OCI-LY3 (cell line): ENCODE data around the gene CELF2.

Experiments used
- H2AFZ ChIP-seq: fragments of 200-600, 300-600 bp; shearing (Covaris generic); 2 replicates; pipeline ENCODE4 v1.6.0; 2014; ENCODE audit warnings: antibody characterized with exemption, low read depth, low read length
- H3K27ac ChIP-seq: fragments of 200-600, 300-600 bp; sonication (generic); 2 replicates; pipeline ENCODE4 v1.5.1; 2014; ENCODE audit warnings: mild to moderate bottlenecking, low read length, moderate library complexity, mixed read lengths
- H3K27me3 ChIP-seq: fragments of 200-600, 300-600 bp; sonication (generic); 2 replicates; pipeline ENCODE4 v1.6.1; 2014; ENCODE audit warnings: low read depth, low read length, mixed read lengths
- H3K36me3 ChIP-seq: fragments of 200-600, 300-600 bp; sonication (generic); replicated peaks from 2 replicates; pipeline ENCODE3; 2014; ENCODE audit warnings: low read depth, low read length, mixed read lengths
- H3K4me1 ChIP-seq: fragments of 300-600, 200-600 bp; sonication (generic); 2 replicates; pipeline ENCODE4 v1.6.1; 2014; ENCODE audit warnings: low read length, mixed read lengths
- H3K4me2 ChIP-seq: fragments of 200-600, 300-600 bp; sonication (generic); 2 replicates; pipeline ENCODE4 v1.6.1; 2014; ENCODE audit warnings: low read length, mixed read lengths
- H3K4me3 ChIP-seq: fragments of 300-600, 200-600 bp; sonication (generic); 2 replicates; pipeline ENCODE4 v1.5.1; 2014; ENCODE audit warnings: antibody characterized with exemption, mild to moderate bottlenecking, low read length, moderate library complexity
- H3K79me2 ChIP-seq: fragments of 300-600, 200-600 bp; shearing (Covaris generic); 2 replicates; pipeline ENCODE4 v1.6.1; 2014; ENCODE audit warnings: mild to moderate bottlenecking, low read length, mixed read lengths
- H3K9ac ChIP-seq: fragments of 300-600, 200-600 bp; shearing (Covaris generic); 2 replicates; pipeline ENCODE4 v1.6.0; 2014; ENCODE audit warnings: mild to moderate bottlenecking, low read length, moderate library complexity
- H3K9me3 ChIP-seq: fragments of 200-600, 300-600 bp; shearing (Covaris generic); 2 replicates; pipeline ENCODE4 v1.6.1; 2014; ENCODE audit warnings: low read length, mixed read lengths; ENCODE audit not compliant: insufficient read depth
- H4K20me1 ChIP-seq: fragments of 200-600, 300-600 bp; sonication (generic); 2 replicates; pipeline ENCODE4 v1.6.1; 2016; ENCODE audit warnings: low read length, mixed read lengths; ENCODE audit not compliant: insufficient read depth
- CTCF ChIP-seq: fragments of 200-600, 300-600 bp; sonication (generic); IDR thresholded peaks from 2 replicates; pipeline ENCODE4 v1.5.1; 2014; ENCODE audit warnings: antibody characterized with exemption, low read length, low read depth
- EZH2phosphoT487 ChIP-seq: fragments of 200-600 bp; shearing (Covaris generic); IDR thresholded peaks from 2 replicates; pipeline ENCODE4 v1.6.1; 2018; ENCODE audit warnings: antibody characterized with exemption, mixed run types, low read depth

CELF2 gene

GRCh38 chr10:11232222-11232961 lies 214.7 kb downstream of the CELF2 start:
- H3K79me2 ChIP-seq: no peaks in the 10 kb centered on the region
- H3K27ac ChIP-seq: no peak overlapping the region
- no peak overlapping the region for H3K4me2 ChIP-seq
- TF ChIP-seq CTCF: no peak
- no peak for TF ChIP-seq EZH2phosphoT487
- no peaks in the 10 kb centered on the region for H3K36me3 ChIP-seq
- H3K27me3 ChIP-seq: peaks cover 53% of the 10 kb centered on the region
- no peak overlapping the region for H2AFZ ChIP-seq
- peaks cover 34% of the 10 kb centered on the region for H3K4me1 ChIP-seq
- no peaks in the 10 kb centered on the region for H3K9me3 ChIP-seq
- H4K20me1 ChIP-seq: peaks cover 12% of the 10 kb centered on the region; the same call in 1 of the 2 replicates
- H3K9ac ChIP-seq: no peak overlapping the region
- no peak overlapping the region for H3K4me3 ChIP-seq

- no peaks in the 10 kb centered on the region for H3K9me3 ChIP-seq
- no peak overlapping the region for H3K4me2 ChIP-seq
- no peak overlapping the region for H2AFZ ChIP-seq
- no peak overlapping the region for H3K27ac ChIP-seq
- H3K9ac ChIP-seq: no peak overlapping the region
- H3K36me3 ChIP-seq: no peaks in the 10 kb centered on the region
- H3K79me2 ChIP-seq: no peaks in the 10 kb centered on the region
- 0 out of 2 replicates have a peak, but pooled peaks cover 8% of the 10 kb centered on the region for H4K20me1 ChIP-seq
- peaks cover 29% of the 10 kb centered on the region for H3K4me1 ChIP-seq
- peaks cover 63% of the 10 kb centered on the region for H3K27me3 ChIP-seq
- H3K4me3 ChIP-seq: no peak overlapping the region
- no peak for TF ChIP-seq EZH2phosphoT487
- no peak for TF ChIP-seq CTCF
Measured at GRCh38 chr10:11234857-11235531, 217.3 kb downstream of the CELF2 start.

GRCh38 chr10:11235771-11236170 lies 218.1 kb downstream of the CELF2 start:
- Histone ChIP-seq H4K20me1 (0 out of 2 replicates have a peak, but pooled peaks cover 8% of the 10 kb centered on the region), H3K79me2 (no peaks in the 10 kb centered on the region), H3K4me2 (peak overlapping the region; percentile 55), H3K4me1 (peaks cover 28% of the 10 kb centered on the region), H3K9ac (no peak overlapping the region), H2AFZ (no peak overlapping the region), H3K27ac (no peak overlapping the region), H3K36me3 (no peaks in the 10 kb centered on the region), H3K4me3 (peak overlapping the region; percentile 35; the same call in 1 of the 2 replicates), H3K27me3 (peaks cover 62% of the 10 kb centered on the region), H3K9me3 (no peaks in the 10 kb centered on the region)
- TF ChIP-seq CTCF: no peak
- no peak for TF ChIP-seq EZH2phosphoT487

- Histone ChIP-seq H2AFZ (no peak overlapping the region), H3K9ac (no peak overlapping the region), H3K4me1 (peaks cover 24% of the 10 kb centered on the region), H3K79me2 (no peaks in the 10 kb centered on the region), H3K9me3 (no peaks in the 10 kb centered on the region), H3K4me2 (peak overlapping the region; percentile 55), H3K4me3 (peak overlapping the region; percentile 35), H4K20me1 (0 out of 2 replicates have a peak, but pooled peaks cover 8% of the 10 kb centered on the region), H3K36me3 (no peaks in the 10 kb centered on the region), H3K27ac (no peak overlapping the region), H3K27me3 (peaks cover 59% of the 10 kb centered on the region)
- no peak; the same call in 1 of the 2 replicates for TF ChIP-seq EZH2phosphoT487
- no peak for TF ChIP-seq CTCF
Measured at GRCh38 chr10:11236234-11236633, 218.6 kb downstream of the CELF2 start.
